CD4-positive, alpha-beta T cell treated with Interleukin-4 for 4 hours (primary cell): Measurements from ENCODE around the gene FCER1G.
"Not testable (repeated sequence)": the region's sequence is repeated elsewhere in the genome, so short reads cannot be mapped to it uniquely, and the experiment has no call there.

ENCODE experiments used
- DNase-seq: peaks from one replicate; pipeline ENCODE4 v3.0.0-alpha.2; 2020

FCER1G gene

GRCh38 chr1:161209790-161210409 lies 5.2 kb upstream of the FCER1G start:
- peak; percentile 65 for DNase-seq

DNA sequence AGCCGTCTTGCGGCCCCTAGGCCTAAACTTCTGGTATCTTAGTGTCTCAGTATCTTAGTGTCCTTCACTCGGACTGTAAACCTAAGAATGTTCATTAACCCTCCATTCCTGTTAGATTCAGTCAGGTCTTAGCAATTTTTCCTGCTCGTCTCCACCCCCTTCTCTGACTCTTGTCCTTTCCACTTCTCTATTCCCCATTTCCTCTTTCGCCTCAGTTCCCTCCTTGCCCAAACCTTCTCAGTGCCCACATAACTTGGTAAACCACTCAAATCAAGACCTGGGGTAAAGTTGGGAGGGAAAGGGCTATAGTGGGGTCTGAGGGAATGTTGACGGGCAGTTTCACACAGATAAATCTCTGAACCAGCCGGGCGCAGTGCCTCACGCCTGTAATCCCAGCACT lies 726 bp upstream of the FCER1G start:
- DNase-seq: no peak

DNA sequence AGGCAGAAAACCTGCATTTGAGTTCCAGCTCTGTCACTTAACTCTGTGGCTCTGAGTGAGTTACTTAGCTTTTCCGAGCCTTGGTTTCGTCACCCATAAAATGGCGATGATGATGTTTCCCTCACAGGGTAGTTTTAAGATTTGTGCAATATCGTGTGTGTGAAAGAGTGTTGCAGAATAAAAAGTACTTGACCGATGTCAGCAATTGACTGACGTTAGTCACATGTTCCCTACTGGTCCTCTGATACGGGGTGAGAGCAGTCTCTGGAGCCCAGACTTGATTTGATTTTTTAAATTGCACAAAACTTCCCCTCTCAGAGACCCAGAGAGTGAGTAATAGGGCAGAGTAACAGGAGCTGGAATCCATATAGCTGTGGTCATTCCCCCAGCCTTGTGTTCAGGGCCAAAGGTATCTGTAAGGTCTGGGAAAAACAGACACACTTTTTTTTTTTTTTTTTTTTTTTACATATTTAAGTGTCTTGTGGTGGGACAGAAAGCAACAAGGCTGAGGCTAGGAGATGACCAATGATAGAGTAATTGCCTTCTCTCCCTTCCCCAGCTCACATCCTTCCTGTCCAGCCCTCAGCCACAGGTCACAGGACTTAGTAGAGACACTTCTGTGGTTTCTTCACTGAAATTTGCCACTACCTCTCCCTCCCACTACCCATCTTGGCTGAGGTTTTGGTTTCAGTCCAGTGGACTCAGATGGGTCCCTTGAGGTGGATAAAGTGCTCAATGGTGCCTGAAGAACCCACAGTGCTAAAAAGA lies 2.0 kb downstream of the FCER1G start:
- DNase-seq: no peak

DNA sequence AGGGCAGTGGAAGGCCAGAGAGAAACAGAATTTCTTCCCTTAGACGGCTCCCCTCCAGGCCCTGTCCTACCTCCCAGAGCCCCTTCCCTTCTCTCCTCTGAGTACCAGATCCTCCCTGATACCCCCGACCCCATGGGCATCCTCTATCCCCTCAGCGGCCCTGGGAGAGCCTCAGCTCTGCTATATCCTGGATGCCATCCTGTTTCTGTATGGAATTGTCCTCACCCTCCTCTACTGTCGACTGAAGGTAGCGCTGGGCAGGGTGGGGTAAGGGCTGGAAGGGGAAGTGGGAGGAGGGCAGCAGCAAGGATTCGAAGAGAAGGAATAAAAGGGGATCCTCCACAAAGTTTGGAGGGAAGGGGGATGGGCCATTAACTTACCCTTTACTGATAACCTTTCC lies 2.7 kb downstream of the FCER1G start:
- DNase-seq: no peak

DNA sequence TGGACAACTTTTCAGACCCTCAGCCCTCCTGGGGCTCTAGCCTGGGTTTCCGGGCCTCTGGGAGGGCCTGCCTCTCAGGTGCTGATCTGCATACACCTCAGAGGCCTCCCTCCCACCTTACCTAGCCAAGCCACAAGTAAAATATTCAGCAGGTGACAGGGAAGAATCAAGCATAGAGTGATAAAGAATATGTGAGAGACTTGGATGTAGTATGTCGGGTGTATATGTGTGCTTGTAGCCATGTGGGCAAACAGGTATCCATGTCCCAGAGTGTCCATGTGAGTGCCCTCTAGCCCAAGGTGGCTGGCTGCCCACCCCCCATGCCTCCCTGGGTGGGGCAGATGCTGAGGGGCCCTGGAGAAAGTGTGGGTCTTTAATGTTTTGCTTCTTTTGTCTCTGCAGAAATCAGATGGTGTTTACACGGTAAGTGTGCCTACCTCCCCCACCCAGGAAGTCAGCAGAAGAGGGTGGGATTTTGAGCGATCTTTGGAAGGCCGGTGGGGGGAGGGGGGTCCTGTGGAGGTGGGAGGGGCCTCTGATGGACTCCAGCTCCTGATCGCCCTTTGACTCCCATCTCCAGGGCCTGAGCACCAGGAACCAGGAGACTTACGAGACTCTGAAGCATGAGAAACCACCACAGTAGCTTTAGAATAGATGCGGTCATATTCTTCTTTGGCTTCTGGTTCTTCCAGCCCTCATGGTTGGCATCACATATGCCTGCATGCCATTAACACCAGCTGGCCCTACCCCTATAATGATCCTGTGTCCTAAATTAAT lies 3.4 kb downstream of the FCER1G start:
- no peak for DNase-seq

DNA sequence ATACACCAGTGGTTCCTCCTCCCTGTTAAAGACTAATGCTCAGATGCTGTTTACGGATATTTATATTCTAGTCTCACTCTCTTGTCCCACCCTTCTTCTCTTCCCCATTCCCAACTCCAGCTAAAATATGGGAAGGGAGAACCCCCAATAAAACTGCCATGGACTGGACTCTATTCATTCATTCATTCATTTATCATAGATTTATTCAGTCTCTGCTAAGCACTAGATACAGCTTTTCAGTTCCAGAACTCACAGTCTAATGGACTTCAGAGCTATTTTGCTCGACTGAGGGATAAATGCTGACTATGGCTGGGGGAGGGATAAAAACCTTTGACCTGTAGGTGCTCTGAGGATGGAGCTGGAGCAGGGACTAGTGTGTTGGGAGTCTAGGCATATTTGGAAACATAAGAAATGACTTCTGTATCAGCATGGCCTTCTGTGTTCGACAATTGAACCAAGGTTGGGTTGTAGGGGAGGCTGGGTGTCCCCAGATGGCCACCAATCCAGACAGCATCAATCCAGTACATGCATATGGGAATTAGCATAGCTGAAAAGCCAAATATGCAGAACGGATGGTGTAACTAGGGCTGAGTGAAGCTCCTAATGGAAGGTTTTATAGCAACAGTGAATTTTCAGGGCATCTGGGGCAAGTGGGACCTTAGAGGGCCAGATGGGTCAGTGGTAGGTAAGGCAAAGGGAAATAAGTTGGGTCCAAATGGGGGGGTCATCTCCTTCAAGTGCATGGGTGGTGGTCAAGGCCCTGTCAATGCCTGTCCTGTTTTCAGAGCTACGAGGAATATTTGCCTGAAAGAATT lies 4.2 kb downstream of the FCER1G start:
- DNase-seq: no peak

- no peak for DNase-seq
These were observed 4.9 kb downstream of the FCER1G start for GRCh38 chr1:161220002-161220401.

GRCh38 chr1:161222175-161223019 lies 7.3 kb downstream of the FCER1G start:
- DNase-seq: no peak

- DNase-seq: no peak
These were observed 9.0 kb downstream of the FCER1G start for GRCh38 chr1:161223805-161224694.

GRCh38 chr1:161224695-161225087 lies 9.6 kb downstream of the FCER1G start:
- not testable (repeated sequence) for DNase-seq

DNA sequence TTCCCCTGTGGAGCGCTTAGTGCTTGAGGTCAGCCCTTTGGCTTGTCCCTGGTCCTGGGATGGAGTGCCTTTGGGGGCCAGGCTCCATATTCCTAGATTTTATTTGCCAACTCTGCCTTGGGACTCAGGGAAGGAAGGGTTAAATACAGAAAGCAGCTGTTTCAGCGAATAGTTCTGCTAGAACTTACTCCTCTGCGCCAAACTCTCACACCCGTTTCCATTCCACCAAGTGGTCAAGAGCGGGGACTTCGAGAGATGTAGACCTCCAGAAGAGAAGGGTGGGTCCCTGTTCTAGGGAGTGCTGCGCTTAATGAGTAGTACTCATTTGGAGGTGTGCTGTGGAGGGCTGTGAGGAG lies 10.1 kb downstream of the FCER1G start:
- DNase-seq: no peak

DNA sequence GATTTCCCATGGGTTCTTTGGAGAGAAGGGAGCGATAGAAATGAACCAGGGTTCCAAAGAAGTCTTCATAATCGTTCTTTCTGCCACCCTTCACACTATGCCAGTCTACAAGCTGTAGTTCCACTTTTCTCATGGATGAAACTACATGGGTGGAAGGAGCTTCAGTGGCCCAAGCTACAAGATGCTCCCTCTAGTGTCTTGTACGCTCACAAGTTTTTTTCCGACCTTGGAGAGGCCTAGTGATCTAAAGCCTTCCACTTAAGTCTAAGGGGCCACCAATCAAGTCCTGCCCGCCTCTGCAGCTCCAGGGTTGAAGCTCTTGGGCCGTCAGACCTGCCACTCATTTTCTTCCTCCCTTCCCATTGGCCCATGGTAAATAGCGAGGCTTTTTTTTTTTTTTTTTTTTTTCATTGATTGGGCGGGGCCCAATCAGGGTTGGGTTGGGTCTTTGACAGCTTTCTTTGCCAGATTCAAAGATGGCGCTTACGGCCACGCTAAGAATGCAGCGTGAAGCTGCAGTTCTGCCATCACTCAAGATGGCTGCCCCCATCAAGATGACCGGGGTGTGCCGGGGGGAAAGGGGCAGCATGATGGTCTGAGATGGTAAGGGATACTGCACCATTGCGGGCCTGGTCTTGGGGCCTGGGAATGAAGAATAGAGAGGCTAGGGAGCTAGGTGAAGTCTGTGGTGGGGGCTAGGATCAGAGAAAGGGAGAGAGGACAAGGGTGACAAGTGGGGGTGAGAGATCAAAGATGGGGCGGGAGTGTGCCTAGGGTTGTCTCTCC lies 10.6 kb downstream of the FCER1G start, which contains the start of gene TOMM40L:
TSS of gene TOMM40L (plus strand) at position 527 of the 786 bp plus-strand sequence. CDS start 430 bp downstream, outside the sequence.
- peak; percentile 99 for DNase-seq

DNA sequence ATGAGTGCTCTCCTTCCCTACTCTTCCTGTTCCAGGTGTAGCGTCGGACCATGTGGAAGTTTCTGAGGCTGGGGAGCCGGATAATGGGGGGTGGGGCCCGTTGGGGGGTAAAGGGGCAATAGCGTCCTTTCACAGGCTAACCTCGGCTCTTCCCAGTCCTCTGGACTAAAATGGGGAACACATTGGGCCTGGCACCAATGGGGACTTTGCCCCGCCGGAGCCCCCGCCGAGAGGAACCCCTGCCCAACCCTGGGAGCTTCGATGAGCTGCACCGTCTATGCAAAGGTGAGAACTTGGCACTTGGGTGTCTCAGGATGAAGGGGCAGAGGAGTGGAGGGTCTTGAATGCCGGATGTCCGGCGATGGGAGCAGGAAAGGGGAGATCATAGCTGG lies 11.2 kb downstream of the FCER1G start:
- no peak for DNase-seq

DNA sequence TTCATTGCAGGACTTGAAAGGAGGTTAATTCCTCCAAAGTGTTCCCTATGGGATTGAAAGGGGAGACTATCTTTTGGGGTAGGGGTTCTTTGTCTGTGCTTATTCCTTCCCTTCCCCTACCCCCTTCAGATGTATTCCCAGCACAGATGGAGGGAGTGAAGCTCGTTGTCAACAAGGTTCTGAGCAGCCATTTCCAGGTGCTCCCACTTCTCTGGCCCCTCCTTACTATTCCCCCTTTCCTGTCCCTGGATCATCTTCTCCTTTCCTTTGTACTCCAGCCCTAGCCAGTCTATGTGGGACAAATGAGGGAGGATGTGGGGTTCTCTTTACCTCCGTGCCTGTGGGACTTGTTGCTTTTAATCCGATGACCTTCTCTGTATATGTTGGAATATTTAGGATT lies 11.7 kb downstream of the FCER1G start:
- no peak for DNase-seq

- DNase-seq: peak; percentile 88
These were observed 12.2 kb downstream of the FCER1G start for GRCh38 chr1:161227196-161227871.

DNA sequence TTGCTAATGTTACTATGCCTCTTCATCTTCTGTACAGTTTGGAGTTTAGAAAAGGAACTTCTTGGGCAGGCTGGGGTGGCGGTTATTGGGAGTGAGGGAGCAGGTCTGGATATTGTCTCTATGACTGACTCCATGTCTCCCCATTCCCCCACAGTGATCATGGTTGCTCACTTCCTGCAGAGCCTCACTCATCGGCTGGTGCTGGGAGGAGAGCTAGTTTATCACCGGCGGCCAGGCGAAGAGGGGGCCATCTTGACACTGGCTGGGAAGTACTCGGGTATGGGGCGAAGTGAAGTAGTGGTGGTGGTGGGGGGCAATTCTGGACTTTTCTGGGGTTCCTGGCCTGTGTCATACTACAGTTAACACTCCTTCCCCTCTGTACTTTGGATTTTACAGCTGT lies 12.9 kb downstream of the FCER1G start:
- no peak for DNase-seq

GRCh38 chr1:161229896-161230295 lies 14.8 kb downstream of the FCER1G start:
- DNase-seq: no peak

GRCh38 chr1:161230762-161231161 lies 15.7 kb downstream of the FCER1G start:
- DNase-seq: no peak

- DNase-seq: no peak
These were observed 18.0 kb downstream of the FCER1G start for GRCh38 chr1:161233102-161233501.
